Astrocyte of the cerebellum (primary cell): ENCODE measurements around the gene ICAM3.
"Not testable (repeated sequence)": the region's sequence is repeated elsewhere in the genome, so short reads cannot be mapped to it uniquely, and the experiment has no call there.

Experiments
- DNase-seq: peaks from one replicate; pipeline ENCODE4 v3.0.0-alpha.2; 2011; ENCODE audit warnings: low read depth
- H3K4me3 ChIP-seq: 2 replicates; pipeline ENCODE4 v1.5.1; 2011; ENCODE audit warnings: mild to moderate bottlenecking, low read depth, low read length, moderate library complexity
- in situ Hi-C: cut with HindIII; loops from 2 replicates; pipeline ENCODE4 v1.10.0; 2017; ENCODE audit warnings: low sequenced_read_pairs
- TF ChIP-seq, protein P1 (sequence below): IDR thresholded peaks from 2 replicates; pipeline ENCODE4 v1.5.1; 2012; ENCODE audit warnings: low read length, low read depth, moderate library complexity, mild to moderate bottlenecking; ENCODE audit errors: missing control alignments

ICAM3 gene

DNA sequence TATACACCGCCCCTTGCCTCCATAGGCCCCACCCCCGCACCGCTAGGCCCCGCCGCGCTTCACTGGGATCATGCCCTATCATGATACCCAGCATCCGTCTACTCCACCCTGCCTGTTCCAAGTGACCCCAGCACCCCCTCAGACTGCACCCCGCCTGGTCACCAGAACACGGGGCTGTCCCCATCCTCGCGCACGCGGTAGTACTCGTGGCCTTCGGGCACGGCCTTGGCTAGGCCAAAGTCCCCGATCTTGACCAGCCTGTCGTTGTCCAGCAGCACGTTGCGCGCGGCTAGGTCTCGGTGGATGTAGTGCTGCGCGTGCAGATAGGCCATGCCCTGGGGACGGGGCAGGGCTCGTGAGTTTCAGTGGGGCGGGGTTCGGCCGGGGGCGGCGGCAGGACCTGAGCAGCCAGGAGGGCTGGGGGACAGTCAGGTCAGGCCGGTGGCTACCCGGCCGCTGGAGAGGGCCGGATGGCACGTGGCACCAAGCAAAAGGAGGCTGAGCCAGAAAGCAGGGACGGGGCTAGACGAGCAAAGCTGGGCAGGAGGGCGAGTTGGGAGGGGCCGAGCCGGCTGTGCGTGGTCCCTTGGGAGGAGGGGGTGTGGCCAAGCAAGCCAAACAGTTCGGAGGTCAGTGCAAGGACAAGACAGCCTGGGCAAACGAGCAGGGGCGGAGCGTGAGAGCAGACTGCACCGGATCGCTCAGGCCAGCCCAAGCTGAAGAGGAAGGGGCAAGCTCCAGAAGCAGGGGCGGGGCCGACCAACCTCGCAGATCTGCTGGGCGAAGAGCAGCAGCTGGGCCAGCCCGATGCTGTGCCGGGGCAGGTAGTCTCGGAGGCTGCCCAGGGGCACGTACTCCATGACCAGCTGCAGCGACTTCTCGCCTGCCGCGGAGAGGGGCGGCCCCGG, 13.6 kb upstream of the ICAM3 start:
- TF ChIP-seq, protein P1, sequence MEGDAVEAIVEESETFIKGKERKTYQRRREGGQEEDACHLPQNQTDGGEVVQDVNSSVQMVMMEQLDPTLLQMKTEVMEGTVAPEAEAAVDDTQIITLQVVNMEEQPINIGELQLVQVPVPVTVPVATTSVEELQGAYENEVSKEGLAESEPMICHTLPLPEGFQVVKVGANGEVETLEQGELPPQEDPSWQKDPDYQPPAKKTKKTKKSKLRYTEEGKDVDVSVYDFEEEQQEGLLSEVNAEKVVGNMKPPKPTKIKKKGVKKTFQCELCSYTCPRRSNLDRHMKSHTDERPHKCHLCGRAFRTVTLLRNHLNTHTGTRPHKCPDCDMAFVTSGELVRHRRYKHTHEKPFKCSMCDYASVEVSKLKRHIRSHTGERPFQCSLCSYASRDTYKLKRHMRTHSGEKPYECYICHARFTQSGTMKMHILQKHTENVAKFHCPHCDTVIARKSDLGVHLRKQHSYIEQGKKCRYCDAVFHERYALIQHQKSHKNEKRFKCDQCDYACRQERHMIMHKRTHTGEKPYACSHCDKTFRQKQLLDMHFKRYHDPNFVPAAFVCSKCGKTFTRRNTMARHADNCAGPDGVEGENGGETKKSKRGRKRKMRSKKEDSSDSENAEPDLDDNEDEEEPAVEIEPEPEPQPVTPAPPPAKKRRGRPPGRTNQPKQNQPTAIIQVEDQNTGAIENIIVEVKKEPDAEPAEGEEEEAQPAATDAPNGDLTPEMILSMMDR: no peak
- in situ Hi-C loops: no loop called here
- H3K4me3 ChIP-seq: no peak overlapping the region
- no peak for DNase-seq

DNA sequence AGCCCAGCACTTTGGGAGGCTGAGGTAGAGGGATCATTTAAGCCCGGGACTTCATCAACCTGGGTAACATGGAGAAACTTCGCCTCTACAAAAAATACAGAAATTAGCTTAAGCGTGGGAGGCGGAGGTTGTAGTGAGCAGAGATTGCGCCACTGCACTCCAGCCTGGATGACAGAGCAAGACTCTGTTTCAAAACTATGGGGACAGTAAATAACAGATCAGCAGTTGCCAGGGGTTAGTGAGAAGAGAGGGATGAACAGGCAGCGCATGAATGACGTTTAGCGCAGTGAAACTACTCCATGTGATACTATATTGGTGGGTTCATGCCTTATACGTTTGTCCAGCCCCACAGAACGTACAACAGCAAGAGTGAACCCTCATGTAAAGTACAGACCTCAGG, 7.1 kb upstream of the ICAM3 start:
- H3K4me3 ChIP-seq: no peak overlapping the region
- TF ChIP-seq, protein P1: no peak
- in situ Hi-C loops: no loop called here
- DNase-seq: no peak

DNA sequence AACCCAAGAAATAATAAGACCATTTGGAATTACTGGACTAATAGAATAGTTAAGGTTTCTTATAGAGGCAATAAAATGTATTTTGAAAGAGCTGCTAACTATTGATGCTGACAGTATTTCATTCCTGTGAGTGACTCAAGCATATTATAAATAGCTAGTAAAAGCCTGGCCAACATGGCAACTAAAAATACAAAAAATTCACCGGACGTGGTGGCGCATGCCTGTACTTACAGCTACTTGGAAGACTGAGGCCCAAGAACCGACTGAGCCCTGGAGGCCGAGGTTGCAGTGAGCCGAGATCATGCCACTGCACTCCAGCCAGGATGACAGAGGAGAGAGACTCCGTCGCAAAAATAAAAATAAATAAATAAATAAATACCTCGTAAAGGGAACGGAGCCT, 5.4 kb upstream of the ICAM3 start:
- TF ChIP-seq, protein P1: no peak
- H3K4me3 ChIP-seq: no peak overlapping the region
- in situ Hi-C loops: no loop called here
- DNase-seq: no peak

DNA sequence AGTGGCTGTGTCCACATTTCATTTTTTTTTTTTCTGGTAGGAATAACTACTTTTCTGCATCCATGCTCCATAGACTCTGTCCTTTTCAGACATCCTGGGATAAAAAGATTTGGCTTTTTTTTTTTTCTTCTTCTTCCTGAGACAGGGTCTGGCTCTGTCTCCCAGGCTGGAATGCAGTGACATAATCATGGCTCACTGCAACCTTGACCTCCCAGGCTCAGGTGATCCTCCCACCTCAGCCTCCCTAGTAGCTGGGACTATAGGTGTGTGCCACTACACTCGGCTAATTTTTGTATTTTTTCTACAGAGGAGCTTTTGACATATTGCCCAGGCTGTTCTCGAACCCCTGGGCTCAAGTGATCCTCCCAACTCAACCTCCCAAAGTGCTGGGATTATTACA, 4.1 kb upstream of the ICAM3 start:
- in situ Hi-C loops: no loop called here
- TF ChIP-seq, protein P1: no peak
- DNase-seq: no peak
- H3K4me3 ChIP-seq: no peak overlapping the region

DNA sequence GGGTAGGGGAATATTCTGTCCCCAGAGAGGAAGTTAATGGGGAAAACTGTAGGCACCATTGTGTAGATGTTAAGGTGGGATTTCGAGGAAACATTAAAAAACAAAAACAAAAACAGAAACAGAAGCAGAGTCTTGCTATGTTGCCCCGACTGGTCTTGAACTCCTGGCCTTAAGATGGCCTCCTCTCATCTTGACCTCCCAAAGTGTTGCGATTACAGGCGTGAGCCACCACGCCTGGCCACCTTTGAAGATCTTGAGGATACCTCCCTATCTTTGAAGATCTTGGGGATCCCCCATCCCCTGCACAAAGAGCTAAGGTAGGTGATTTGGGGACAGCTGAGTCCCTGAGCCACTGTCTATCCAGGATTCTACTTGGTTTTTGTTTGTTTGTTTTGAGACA, 553 bp upstream of the ICAM3 start:
- H3K4me3 ChIP-seq: no peak overlapping the region
- in situ Hi-C loops: no loop called here
- DNase-seq: no peak
- TF ChIP-seq, protein P1: no peak

DNA sequence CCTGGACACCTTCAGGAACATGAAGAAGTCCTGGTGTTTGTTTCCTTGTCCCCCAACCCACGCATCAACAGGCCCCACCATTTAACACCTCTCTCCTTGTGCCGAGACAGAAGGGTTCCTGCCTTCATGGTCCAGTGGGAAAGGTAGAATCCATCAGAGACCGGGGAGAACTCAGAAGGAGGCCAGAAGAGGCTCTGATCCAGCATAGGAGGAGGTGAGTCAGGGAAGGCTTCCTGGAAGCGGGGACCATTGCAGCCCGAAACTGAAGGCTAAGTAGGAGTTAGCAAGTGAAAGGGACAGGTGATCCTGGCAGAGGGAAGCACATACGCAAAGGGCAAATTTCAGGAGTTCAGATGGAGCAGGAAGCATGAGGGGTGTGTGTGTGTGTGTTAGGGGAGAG, 484 bp downstream of the ICAM3 start:
- TF ChIP-seq, protein P1: no peak
- H3K4me3 ChIP-seq: no peak overlapping the region
- in situ Hi-C loops: no loop called here
- DNase-seq: no peak

DNA sequence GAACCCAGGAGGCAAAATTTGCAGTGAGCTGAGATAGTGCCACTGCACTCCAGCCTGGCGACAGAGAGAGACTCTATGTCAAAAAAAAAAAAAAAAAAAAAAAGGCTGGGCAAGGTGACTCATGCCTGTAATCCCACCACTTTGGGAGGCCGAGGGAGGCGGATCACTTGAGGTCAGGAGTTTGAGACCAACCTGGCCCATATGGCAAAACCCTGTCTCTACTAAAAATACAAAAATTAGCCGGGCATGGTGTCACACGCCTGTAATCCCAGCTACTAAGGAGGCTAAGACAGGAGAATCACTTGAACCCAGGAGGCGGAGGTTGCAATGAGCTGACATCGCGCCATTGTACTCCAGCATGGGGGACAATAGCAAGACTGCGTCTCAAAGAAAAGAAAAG, 2.7 kb downstream of the ICAM3 start:
- DNase-seq, H3K4me3 ChIP-seq, in situ Hi-C loops: not testable (repeated sequence)
